Keratinocyte (primary cell): ENCODE results near the gene SULF2.

ENCODE experiments used
- CTCF ChIP-seq, 3 experiments: IDR thresholded peaks in 1 of 3; conservative IDR thresholded peaks in 1 of 3; optimal IDR thresholded peaks in 1 of 3; 2 replicates in 2 of 3; 3 replicates in 1 of 3; pipeline versions ENCODE3 to v1.5.1; 2011; ENCODE audit warnings: low read length in 3 of 3, mild to moderate bottlenecking in 3 of 3, moderate library complexity in 2 of 3, control low read depth in 1 of 3, inconsistent platforms in 1 of 3; ENCODE audit not compliant: insufficient read depth in 2 of 3; ENCODE audit errors: extremely low read depth in 1 of 3
- EZH2 ChIP-seq: IDR thresholded peaks from one replicate; pipeline ENCODE4 v1.6.1; 2012; ENCODE audit warnings: inconsistent platforms, mild to moderate bottlenecking, low read length, moderate library complexity

GRCh38 chr20:47789081-47789763, 3.9 kb upstream of the SULF2 start:
- TF ChIP-seq CTCF (optimal IDR thresholded peaks at IDR 0.05 in 1 of 3, IDR thresholded peaks at IDR 0.05 in 1 of 3, conservative IDR thresholded peaks at IDR 0.05 in 1 of 3; ENCODE audit: extremely low read depth in 1 of 3, insufficient read depth in 2 of 3, low read length in 3 of 3) (no peak), EZH2 (no peak)
